PFSK-1 (cell line): ENCODE data around the gene TMEM209.

Source experiments
- POLR2AphosphoS5 ChIP-seq: IDR thresholded peaks from 2 replicates; pipeline ENCODE4 v1.6.1; 2012; ENCODE audit warnings: low read depth, mild to moderate bottlenecking, control low read depth, low read length, moderate library complexity
- REST ChIP-seq, 2 experiments: IDR thresholded peaks; 2 replicates each; pipeline versions ENCODE4 v1.6.1 to v1.8.0; 2011 to 2012; ENCODE audit warnings: low read depth in 2 of 2, low read length in 2 of 2, control low read depth in 1 of 2, inconsistent platforms in 1 of 2, mild to moderate bottlenecking in 1 of 2, moderate library complexity in 1 of 2; ENCODE audit not compliant: insufficient read depth in 1 of 2
- SIN3A ChIP-seq: IDR thresholded peaks from 2 replicates; pipeline ENCODE4 v1.6.1; 2012; ENCODE audit warnings: mild to moderate bottlenecking, low read length, moderate library complexity, borderline replicate concordance; ENCODE audit not compliant: insufficient read depth
- TAF1 ChIP-seq: IDR thresholded peaks from 2 replicates; pipeline ENCODE4 v1.6.1; 2012; ENCODE audit warnings: low read length, control low read depth, borderline replicate concordance; ENCODE audit not compliant: insufficient read depth

GRCh38 chr7:130134726-130135125 lies 70.5 kb downstream of the TMEM209 start:
- no peak for TF ChIP-seq REST (IDR thresholded peaks at IDR 0.05; ENCODE audit: insufficient read depth in 1 of 2, low read depth in 2 of 2, low read length in 2 of 2)
- TF ChIP-seq POLR2AphosphoS5: no peak
- TF ChIP-seq SIN3A: no peak
- TF ChIP-seq TAF1: no peak
